Cardiac fibroblast (primary cell): ENCODE measurements around the gene COX19.
"Not testable (repeated sequence)": the region's sequence is repeated elsewhere in the genome, so short reads cannot be mapped to it uniquely, and the experiment has no call there.

ENCODE experiments used
- DNase-seq, 2 donors: peaks; one replicate each; pipeline versions ENCODE4 v3.0.0 to v3.0.0-alpha.2; 2010; ENCODE audit warnings: low read depth in 2 of 2
- H3K4me3 ChIP-seq, 2 donors: replicated peaks in 1 of 2; 1 replicate in 1 of 2; 2 replicates in 1 of 2; pipeline ENCODE4 v1.5.1; 2011; ENCODE audit warnings: low read depth in 2 of 2, low read length in 2 of 2, mild to moderate bottlenecking in 2 of 2, moderate library complexity in 1 of 2
- CTCF ChIP-seq: IDR thresholded peaks from one replicate; pipeline ENCODE4 v1.5.1; 2011; ENCODE audit warnings: low read depth, mild to moderate bottlenecking, low read length, inconsistent platforms

COX19 gene

GRCh38 chr7:945147-945555, 30.2 kb downstream of the COX19 start:
- no peak for DNase-seq
- H3K4me3 ChIP-seq, result no peak overlapping the region
- no peak for TF ChIP-seq CTCF

- no peak overlapping the region for H3K4me3 ChIP-seq
- no peak for DNase-seq
- TF ChIP-seq CTCF, result no peak
Observed at GRCh38 chr7:944744-945143, 30.6 kb downstream of the COX19 start.

GRCh38 chr7:943793-944192, 31.6 kb downstream of the COX19 start:
- DNase-seq, H3K4me3 ChIP-seq: not testable (repeated sequence)

- H3K4me3 ChIP-seq, result no peak overlapping the region
Observed at GRCh38 chr7:940599-941408, 34.5 kb downstream of the COX19 start.

GRCh38 chr7:939843-940242, 35.5 kb downstream of the COX19 start:
- DNase-seq, result no peak
- no peak overlapping the region for H3K4me3 ChIP-seq
- TF ChIP-seq CTCF, result no peak

More at GRCh38 chr7:940599-941408, 34.5 kb downstream of the COX19 start:
- peak in 1 of 2 donors; percentile 57 for DNase-seq
- TF ChIP-seq CTCF, result no peak

GRCh38 chr7:938546-939185, 36.7 kb downstream of the COX19 start:
- no peak for TF ChIP-seq CTCF
- no peak overlapping the region for H3K4me3 ChIP-seq
- DNase-seq, result no peak

- DNase-seq, result no peak
- TF ChIP-seq CTCF, result no peak
- no peak overlapping the region for H3K4me3 ChIP-seq
Observed at GRCh38 chr7:937856-938484, 37.4 kb downstream of the COX19 start.
